Caco-2 (cell line): ENCODE data around the gene IRS1. TPM values are rescaled to one million over a fixed set of nuclear protein-coding genes. Genes with fewer than 3 reads are reported as not detected.

ENCODE experiments used
- BruUV-seq: library from RNA; stranded (reverse); fragments of 400-500 nt; replicated peaks from 2 replicates; lab custom pipeline; 2021; lab: Mats Ljungman, UMichigan
- CTCF ChIA-PET: fragments of 300-600 bp; sonication (Branson Sonifier 250); formaldehyde crosslinking; loops from one replicate; lab custom pipeline; 2022; ENCODE audit warnings: antibody characterized with exemption; lab: Charles Lee
- POLR2A ChIA-PET: fragments of 300-600 bp; sonication (Branson Sonifier 250); formaldehyde crosslinking; loops from one replicate; lab custom pipeline; 2022; ENCODE audit warnings: antibody characterized with exemption; lab: Charles Lee
- DNase-seq, 2 experiments: peaks; one replicate each; pipeline versions ENCODE4 v3.0.0 to v3.0.0-alpha.2; 2020 to 2022
- H3K27me3 ChIP-seq: replicated peaks from 2 replicates; pipeline ENCODE4 v1.6.0; 2011; ENCODE audit warnings: low read length; ENCODE audit not compliant: control insufficient read depth, insufficient read depth
- H3K36me3 ChIP-seq: 2 replicates; pipeline ENCODE4 v1.5.1; 2011; ENCODE audit warnings: low read length; ENCODE audit not compliant: control insufficient read depth, insufficient read depth
- H3K4me1 ChIP-seq: fragments of 250-450 bp; sonication (Bioruptor Pico); 2 replicates; pipeline ENCODE4 v1.5.1; 2020; ENCODE audit warnings: mild to moderate bottlenecking
- H3K4me3 ChIP-seq: 2 replicates; pipeline ENCODE4 v1.5.1; 2011; ENCODE audit warnings: low read depth, mild to moderate bottlenecking, control low read depth, low read length
- H3K9me3 ChIP-seq: fragments of 250-450 bp; sonication (Bioruptor Pico); 2 replicates; pipeline ENCODE4 v1.5.1; 2020; ENCODE audit warnings: mild to moderate bottlenecking, moderate library complexity
- H3K27ac Mint-ChIP-seq: one replicate; pipeline ENCODE4 v1.8.0; 2022; ENCODE audit warnings: mixed read lengths; ENCODE audit not compliant: unreplicated experiment
- H3K27me3 Mint-ChIP-seq: one replicate; pipeline ENCODE4 v1.8.0; 2022; ENCODE audit warnings: mixed read lengths; ENCODE audit not compliant: insufficient read depth, unreplicated experiment
- H3K36me3 Mint-ChIP-seq: one replicate; pipeline ENCODE4 v1.8.0; 2022; ENCODE audit warnings: mild to moderate bottlenecking, mixed read lengths; ENCODE audit not compliant: insufficient read depth, unreplicated experiment
- H3K4me1 Mint-ChIP-seq: one replicate; pipeline ENCODE4 v1.8.0; 2022; ENCODE audit warnings: low read depth, mixed read lengths; ENCODE audit not compliant: unreplicated experiment
- H3K4me3 Mint-ChIP-seq: one replicate; pipeline ENCODE4 v1.8.0; 2022; ENCODE audit warnings: mild to moderate bottlenecking, moderate library complexity, mixed read lengths; ENCODE audit not compliant: unreplicated experiment
- H3K9me3 Mint-ChIP-seq: one replicate; pipeline ENCODE4 v1.8.0; 2022; ENCODE audit warnings: mixed read lengths; ENCODE audit not compliant: unreplicated experiment
- intact Hi-C: fragments of 100-400 bp; cut with micrococcal nuclease; formaldehyde crosslinking; loops from one replicate; pipeline ENCODE4 v1.10.0; 2022; ENCODE audit not compliant: unreplicated experiment
- total RNA-seq: library from RNA; stranded (reverse); gene quantifications from 2 replicates; pipeline ENCODE4 v1.2.3, GENCODE V29; 2022
- TF ChIP-seq, protein P1 (sequence below), 2 experiments: fragments of 200-600 bp in 1 of 2; IDR thresholded peaks; 1 replicate in 1 of 2; 2 replicates in 1 of 2; pipeline versions ENCODE4 v1.5.1 to v1.8.0; 2011 to 2022; ENCODE audit warnings: antibody characterized with exemption in 1 of 2, control low read depth in 1 of 2, inconsistent platforms in 1 of 2, low read depth in 1 of 2, low read length in 1 of 2, mild to moderate bottlenecking in 1 of 2, moderate library complexity in 1 of 2; ENCODE audit not compliant: insufficient read depth in 1 of 2, severe bottlenecking in 1 of 2, unreplicated experiment in 1 of 2

IRS1 gene
- total RNA-seq, 1 experiment from 2014 or later = 27.9 TPM

DNA sequence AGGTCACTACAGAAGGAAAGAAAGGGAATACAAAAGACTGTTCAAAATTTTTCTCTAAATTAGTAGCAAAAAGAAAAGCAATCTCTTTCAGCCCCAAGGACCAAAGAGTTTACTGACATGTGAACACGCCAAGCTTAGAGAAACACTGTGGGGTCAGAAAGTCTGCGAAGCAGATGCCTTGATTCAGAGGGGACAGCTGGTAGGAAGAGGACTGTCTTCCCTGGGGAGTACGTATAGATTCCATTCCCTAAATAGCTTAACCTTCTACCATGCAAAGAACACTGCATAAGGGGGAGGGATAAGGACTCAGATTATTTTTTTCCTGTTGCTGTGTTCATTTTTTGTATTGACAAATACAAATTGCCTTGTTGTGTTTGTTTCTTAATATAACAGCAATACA, 96.1 kb downstream of the IRS1 start:
- no peak overlapping the region for H3K27ac Mint-ChIP-seq
- H3K4me1 Mint-ChIP-seq = no peaks in the 10 kb centered on the region
- Histone ChIP-seq H3K27me3 (no peaks in the 10 kb centered on the region), H3K4me3 (no peak overlapping the region), H3K4me1 (no peaks in the 10 kb centered on the region), H3K9me3 (no peaks in the 10 kb centered on the region), H3K36me3 (no peaks in the 10 kb centered on the region)
- intact Hi-C loops = no loop called here
- BruUV-seq = no TSS peak
- H3K9me3 Mint-ChIP-seq = no peaks in the 10 kb centered on the region
- POLR2A ChIA-PET = no interaction called here
- no peak for DNase-seq
- CTCF ChIA-PET = no interaction called here
- no peak overlapping the region for H3K4me3 Mint-ChIP-seq
- TF ChIP-seq, protein P1, sequence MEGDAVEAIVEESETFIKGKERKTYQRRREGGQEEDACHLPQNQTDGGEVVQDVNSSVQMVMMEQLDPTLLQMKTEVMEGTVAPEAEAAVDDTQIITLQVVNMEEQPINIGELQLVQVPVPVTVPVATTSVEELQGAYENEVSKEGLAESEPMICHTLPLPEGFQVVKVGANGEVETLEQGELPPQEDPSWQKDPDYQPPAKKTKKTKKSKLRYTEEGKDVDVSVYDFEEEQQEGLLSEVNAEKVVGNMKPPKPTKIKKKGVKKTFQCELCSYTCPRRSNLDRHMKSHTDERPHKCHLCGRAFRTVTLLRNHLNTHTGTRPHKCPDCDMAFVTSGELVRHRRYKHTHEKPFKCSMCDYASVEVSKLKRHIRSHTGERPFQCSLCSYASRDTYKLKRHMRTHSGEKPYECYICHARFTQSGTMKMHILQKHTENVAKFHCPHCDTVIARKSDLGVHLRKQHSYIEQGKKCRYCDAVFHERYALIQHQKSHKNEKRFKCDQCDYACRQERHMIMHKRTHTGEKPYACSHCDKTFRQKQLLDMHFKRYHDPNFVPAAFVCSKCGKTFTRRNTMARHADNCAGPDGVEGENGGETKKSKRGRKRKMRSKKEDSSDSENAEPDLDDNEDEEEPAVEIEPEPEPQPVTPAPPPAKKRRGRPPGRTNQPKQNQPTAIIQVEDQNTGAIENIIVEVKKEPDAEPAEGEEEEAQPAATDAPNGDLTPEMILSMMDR (IDR thresholded peaks at IDR 0.05; ENCODE audit: insufficient read depth in 1 of 2, low read depth in 1 of 2, low read length in 1 of 2, severe bottlenecking in 1 of 2, unreplicated experiment in 1 of 2) = no peak
- H3K27me3 Mint-ChIP-seq = no peaks in the 10 kb centered on the region
- H3K36me3 Mint-ChIP-seq = no peaks in the 10 kb centered on the region

DNA sequence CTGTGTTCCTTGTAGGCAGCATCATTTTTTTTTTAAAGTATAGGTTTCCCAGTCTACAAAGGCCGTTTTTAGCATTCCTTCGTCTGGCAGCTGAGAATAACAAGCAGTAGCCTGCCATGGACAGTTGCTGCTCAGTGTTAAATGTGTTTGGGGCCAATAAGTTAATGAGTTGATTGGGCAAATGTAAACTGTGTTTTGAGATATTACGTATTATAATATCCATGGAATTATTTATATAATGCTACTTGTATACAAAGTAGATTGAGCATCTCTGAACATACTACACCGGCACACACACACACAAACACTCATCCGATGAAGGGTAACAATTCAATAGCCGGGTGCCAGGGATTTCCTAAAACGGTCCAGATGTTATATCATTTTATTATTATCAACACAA, 97.2 kb downstream of the IRS1 start:
- TF ChIP-seq, protein P1 (IDR thresholded peaks at IDR 0.05; ENCODE audit: insufficient read depth in 1 of 2, low read depth in 1 of 2, low read length in 1 of 2, severe bottlenecking in 1 of 2, unreplicated experiment in 1 of 2) = no peak
- ChIA-PET POLR2A (no interaction called here), CTCF (no interaction called here)
- DNase-seq = no peak
- Histone ChIP-seq H3K4me3 (no peak overlapping the region), H3K27me3 (no peaks in the 10 kb centered on the region), H3K4me1 (no peaks in the 10 kb centered on the region), H3K9me3 (no peaks in the 10 kb centered on the region), H3K36me3 (no peaks in the 10 kb centered on the region)
- BruUV-seq = no TSS peak
- intact Hi-C loops = no loop called here
- no peaks in the 10 kb centered on the region for H3K4me1 Mint-ChIP-seq
- no peak overlapping the region for H3K4me3 Mint-ChIP-seq
- no peaks in the 10 kb centered on the region for H3K36me3 Mint-ChIP-seq
- no peak overlapping the region for H3K27ac Mint-ChIP-seq
- H3K9me3 Mint-ChIP-seq = no peaks in the 10 kb centered on the region
- no peaks in the 10 kb centered on the region for H3K27me3 Mint-ChIP-seq

DNA sequence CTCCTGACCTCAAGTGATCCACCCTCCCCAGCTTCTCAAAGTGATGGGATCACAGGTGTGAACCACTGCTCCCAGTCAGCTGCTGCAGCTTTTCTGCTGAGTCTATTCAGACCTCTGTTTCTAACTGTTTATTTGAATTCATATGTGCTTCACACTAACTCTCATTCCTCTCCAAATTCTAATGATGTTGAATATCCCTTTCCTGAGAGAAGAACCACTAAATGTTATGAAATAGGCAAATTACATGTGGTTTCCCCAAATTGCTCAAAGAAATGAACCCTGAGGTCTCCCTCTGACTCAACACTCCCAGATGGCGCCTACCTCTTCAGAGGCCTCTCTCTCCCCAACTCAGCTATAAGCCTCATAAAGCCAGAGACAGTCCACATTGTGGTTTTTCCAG, 98.6 kb downstream of the IRS1 start:
- H3K4me3 ChIP-seq = no peak overlapping the region

More for the DNA sequence above, 98.6 kb downstream of the IRS1 start:
- TF ChIP-seq, protein P1 (IDR thresholded peaks at IDR 0.05; ENCODE audit: insufficient read depth in 1 of 2, low read depth in 1 of 2, low read length in 1 of 2, severe bottlenecking in 1 of 2, unreplicated experiment in 1 of 2) = no peak
- H3K27me3 ChIP-seq = no peaks in the 10 kb centered on the region
- Mint-ChIP-seq H3K9me3 (no peaks in the 10 kb centered on the region), H3K4me3 (no peak overlapping the region), H3K4me1 (no peaks in the 10 kb centered on the region), H3K36me3 (no peaks in the 10 kb centered on the region), H3K27ac (no peak overlapping the region), H3K27me3 (no peaks in the 10 kb centered on the region)
- ChIA-PET POLR2A (no interaction called here), CTCF (no interaction called here)
- intact Hi-C loops = no loop called here
- no peaks in the 10 kb centered on the region for H3K4me1 ChIP-seq
- H3K9me3 ChIP-seq = no peaks in the 10 kb centered on the region
- no peak for DNase-seq
- no peaks in the 10 kb centered on the region for H3K36me3 ChIP-seq
- no TSS peak for BruUV-seq
